22Rv1 (cell line): ENCODE results near the gene ADRM1.

Experiments used
- H3K27ac ChIP-seq: fragments of 450-650 bp; 2 replicates; pipeline ENCODE4 v1.5.1; 2017
- CTCF ChIP-seq: fragments of 450-650 bp; IDR thresholded peaks from 2 replicates; pipeline ENCODE4 v1.5.1; 2017; ENCODE audit warnings: mild to moderate bottlenecking
- ZFX ChIP-seq: fragments of 450-650 bp; IDR thresholded peaks from 2 replicates; pipeline ENCODE4 v1.6.1; 2017; ENCODE audit warnings: antibody characterized with exemption, borderline replicate concordance

ADRM1 gene

GRCh38 chr20:62336775-62337557 is 34.2 kb downstream of the ADRM1 start:
- H3K27ac ChIP-seq, result no peak overlapping the region
- TF ChIP-seq CTCF, result no peak
- no peak for TF ChIP-seq ZFX

- TF ChIP-seq ZFX, result no peak
- no peak for TF ChIP-seq CTCF
- H3K27ac ChIP-seq, result no peak overlapping the region
Measured at GRCh38 chr20:62337558-62338293, 34.9 kb downstream of the ADRM1 start.

GRCh38 chr20:62338294-62338620 is 35.5 kb downstream of the ADRM1 start:
- TF ChIP-seq ZFX, result no peak
- TF ChIP-seq CTCF, result no peak
- H3K27ac ChIP-seq, result no peak overlapping the region

GRCh38 chr20:62339647-62340062 is 36.9 kb downstream of the ADRM1 start:
- no peak overlapping the region for H3K27ac ChIP-seq
- TF ChIP-seq ZFX, result no peak
- no peak for TF ChIP-seq CTCF

GRCh38 chr20:62342910-62343309 is 40.1 kb downstream of the ADRM1 start:
- no peak for TF ChIP-seq CTCF
- no peak for TF ChIP-seq ZFX
- no peak overlapping the region for H3K27ac ChIP-seq

- H3K27ac ChIP-seq, result no peak overlapping the region
- TF ChIP-seq CTCF (no peak), ZFX (no peak)
Measured at GRCh38 chr20:62344092-62344491, 41.3 kb downstream of the ADRM1 start.

GRCh38 chr20:62344782-62345181 is 42.0 kb downstream of the ADRM1 start:
- TF ChIP-seq CTCF, result no peak
- no peak for TF ChIP-seq ZFX
- H3K27ac ChIP-seq, result no peak overlapping the region
